Measurements from ENCODE around the gene IL13. TPM values are rescaled to one million over a fixed set of nuclear protein-coding genes. Genes with fewer than 3 reads are reported as not detected.
"Not testable (repeated sequence)": the region's sequence is repeated elsewhere in the genome, so short reads cannot be mapped to it uniquely, and the experiment has no call there.

The IL13 gene
- total RNA-seq, 1 experiment from 2014 or later: not detected

GRCh38 chr5:132688536-132689339, 30.8 kb downstream of the IL13 start:
- DNase-seq (ENCODE audit: low spot score): no peak

- no peak for DNase-seq (ENCODE audit: low spot score)
These were observed 31.5 kb downstream of the IL13 start for GRCh38 chr5:132689513-132689912.

GRCh38 chr5:132690156-132690555, 32.2 kb downstream of the IL13 start:
- DNase-seq (ENCODE audit: low spot score): no peak

GRCh38 chr5:132691755-132692631, 34.0 kb downstream of the IL13 start:
- DNase-seq (ENCODE audit: low spot score): not testable (repeated sequence)

GRCh38 chr5:132692632-132692967, 34.6 kb downstream of the IL13 start:
- no peak for DNase-seq (ENCODE audit: low spot score)

- no peak for DNase-seq (ENCODE audit: low spot score)
These were observed 38.0 kb downstream of the IL13 start for GRCh38 chr5:132695956-132696355.

GRCh38 chr5:132704875-132705274, 46.9 kb downstream of the IL13 start:
- no peak for DNase-seq (ENCODE audit: low spot score)

- DNase-seq (ENCODE audit: low spot score): no peak
These were observed 50.7 kb downstream of the IL13 start for GRCh38 chr5:132708645-132709044.

Other genes starting within 250 kb of the IL13 start
- 14.3 and 30.2 TPM in 2 replicates for gene IRF1, start 167.4 kb upstream of the IL13 start, total RNA-seq (2014; rRNA removed; shearing (Covaris generic))
- not detected in 2 replicates for gene IL5, start 114.7 kb upstream of the IL13 start, total RNA-seq (2014; rRNA removed; shearing (Covaris generic))
- 23.2 and 24.8 TPM in 2 replicates for gene RAD50, start 101.2 kb upstream of the IL13 start, total RNA-seq (2014; rRNA removed; shearing (Covaris generic))
- gene IL4, start 15.8 kb downstream of the IL13 start, total RNA-seq (2014; rRNA removed; shearing (Covaris generic)): not detected in 2 replicates
- gene KIF3A, start 79.4 kb downstream of the IL13 start, total RNA-seq (2014; rRNA removed; shearing (Covaris generic)): 4.8 and 7.1 TPM in 2 replicates
- gene CCNI2, start 89.3 kb downstream of the IL13 start, total RNA-seq (2014; rRNA removed; shearing (Covaris generic)): not detected in 2 replicates
- gene SEPTIN8, start 119.1 kb downstream of the IL13 start, total RNA-seq (2014; rRNA removed; shearing (Covaris generic)): 30.3 and 33.7 TPM in 2 replicates
- gene SOWAHA, start 155.1 kb downstream of the IL13 start, total RNA-seq (2014; rRNA removed; shearing (Covaris generic)): 0.08 TPM in 1 of 2 replicates, not detected in the other
- gene SHROOM1, start 172.5 kb downstream of the IL13 start, total RNA-seq (2014; rRNA removed; shearing (Covaris generic)): 0.91 and 9.0 TPM in 2 replicates
- 0.04 and 0.19 TPM in 2 replicates for gene GDF9, start 208.3 kb downstream of the IL13 start, total RNA-seq (2014; rRNA removed; shearing (Covaris generic))
- gene UQCRQ, start 208.5 kb downstream of the IL13 start, total RNA-seq (2014; rRNA removed; shearing (Covaris generic)): 534 and 752 TPM in 2 replicates
- gene LEAP2, start 215.5 kb downstream of the IL13 start, total RNA-seq (2014; rRNA removed; shearing (Covaris generic)): 0.08 and 0.25 TPM in 2 replicates